ENCODE results near the gene LGR6. TPM values are rescaled to one million over a fixed set of nuclear protein-coding genes. Genes with fewer than 3 reads are reported as not detected.

The LGR6 gene
- total RNA-seq, 1 experiment from 2014 or later = 0.26 TPM

GRCh38 chr1:202282596-202283283 lies 89.1 kb downstream of the LGR6 start:
- intact Hi-C loops (cut with micrococcal nuclease) = no loop called here
- peak overlapping the region; percentile 61 for H3K4me2 ChIP-seq (ENCODE audit: low read length)
- H3K9me2 ChIP-seq (replicated peaks; ENCODE audit: low read length) = no peaks in the 10 kb centered on the region
- TF ChIP-seq EZH2phosphoT487 (IDR thresholded peaks at IDR 0.05; ENCODE audit: borderline replicate concordance, low read length) (no peak), CTCF (conservative IDR thresholded peaks at IDR 0.05; ENCODE audit: low read depth, low read length) (no peak), EZH2 (IDR thresholded peaks at IDR 0.05; ENCODE audit: low read length, unreplicated experiment) (no peak)
- H3K36me3 ChIP-seq (ENCODE audit: low read depth, low read length) = no peaks in the 10 kb centered on the region
- peaks cover 77% of the 10 kb centered on the region for H3K4me1 ChIP-seq (ENCODE audit: insufficient read depth, low read length)
- DNase-seq = no peak
- peak overlapping the region; percentile 46 for H3K27ac ChIP-seq (ENCODE audit: low read length)
- H3K9me3 ChIP-seq (ENCODE audit: low read length) = no peaks in the 10 kb centered on the region
- H3K27me3 ChIP-seq (ENCODE audit: low read length) = no peaks in the 10 kb centered on the region
- ChIA-PET CTCF (interaction anchor here (1.2 kb wide), 1 partner anchor 90 kb away, joined by 3 read pairs; no protein-coding TSS in a partner anchor), POLR2A (ENCODE audit: unreplicated experiment) (no interaction called here)
- no peaks in the 10 kb centered on the region for H4K20me1 ChIP-seq (ENCODE audit: low read length)
- ATAC-seq = peak; percentile 2; the same call in 1 of the 2 replicates
- no peaks in the 10 kb centered on the region for H3F3A ChIP-seq (ENCODE audit: low read length, unreplicated experiment)
- H3K4me3 ChIP-seq (ENCODE audit: low read length) = no peak overlapping the region
- no peak overlapping the region; the same call in 1 of the 2 replicates for H3K9ac ChIP-seq (ENCODE audit: low read length)
- H2AFZ ChIP-seq (ENCODE audit: low read length) = no peak overlapping the region
- no TSS peak for BruUV-seq (replicated peaks)
- H3K79me2 ChIP-seq (ENCODE audit: low read length) = no peaks in the 10 kb centered on the region

- intact Hi-C loops (cut with micrococcal nuclease) = no loop called here
- BruUV-seq (replicated peaks) = no TSS peak
- Histone ChIP-seq H3K27me3 (ENCODE audit: low read length) (no peaks in the 10 kb centered on the region), H3K9ac (ENCODE audit: low read length) (peak overlapping the region; percentile 56), H3K4me1 (ENCODE audit: insufficient read depth, low read length) (peaks cover 77% of the 10 kb centered on the region), H4K20me1 (ENCODE audit: low read length) (no peaks in the 10 kb centered on the region), H3F3A (ENCODE audit: low read length, unreplicated experiment) (no peaks in the 10 kb centered on the region), H3K36me3 (ENCODE audit: low read depth, low read length) (no peaks in the 10 kb centered on the region), H3K9me2 (replicated peaks; ENCODE audit: low read length) (no peaks in the 10 kb centered on the region), H3K79me2 (ENCODE audit: low read length) (no peaks in the 10 kb centered on the region), H2AFZ (ENCODE audit: low read length) (no peak overlapping the region), H3K4me2 (ENCODE audit: low read length) (peak overlapping the region; percentile 61), H3K4me3 (ENCODE audit: low read length) (no peak overlapping the region), H3K27ac (ENCODE audit: low read length) (peak overlapping the region; percentile 88), H3K9me3 (ENCODE audit: low read length) (no peaks in the 10 kb centered on the region)
- CTCF ChIA-PET = interaction anchor here (1.2 kb wide), 1 partner anchor 91 kb away, joined by 3 read pairs; no protein-coding TSS in a partner anchor
- TF ChIP-seq EZH2 (IDR thresholded peaks at IDR 0.05; ENCODE audit: low read length, unreplicated experiment) = no peak
- TF ChIP-seq EZH2phosphoT487 (IDR thresholded peaks at IDR 0.05; ENCODE audit: borderline replicate concordance, low read length) = peak; percentile 53; the same call in 1 of the 2 replicates
- POLR2A ChIA-PET (ENCODE audit: unreplicated experiment) = no interaction called here
- DNase-seq (peak; percentile 90), ATAC-seq (peak; percentile 71)
Measured at GRCh38 chr1:202283379-202283844, 89.8 kb downstream of the LGR6 start.

GRCh38 chr1:202283991-202284390 lies 90.4 kb downstream of the LGR6 start:
- Histone ChIP-seq H3K4me1 (ENCODE audit: insufficient read depth, low read length) (peaks cover 77% of the 10 kb centered on the region), H3K36me3 (ENCODE audit: low read depth, low read length) (no peaks in the 10 kb centered on the region), H3F3A (ENCODE audit: low read length, unreplicated experiment) (no peaks in the 10 kb centered on the region), H3K4me2 (ENCODE audit: low read length) (peak overlapping the region; percentile 61), H2AFZ (ENCODE audit: low read length) (no peak overlapping the region), H3K9ac (ENCODE audit: low read length) (peak overlapping the region; percentile 56), H3K79me2 (ENCODE audit: low read length) (no peaks in the 10 kb centered on the region), H3K9me3 (ENCODE audit: low read length) (no peaks in the 10 kb centered on the region), H3K9me2 (replicated peaks; ENCODE audit: low read length) (no peaks in the 10 kb centered on the region), H3K27ac (ENCODE audit: low read length) (peak overlapping the region; percentile 88), H3K4me3 (ENCODE audit: low read length) (no peak overlapping the region), H3K27me3 (ENCODE audit: low read length) (no peaks in the 10 kb centered on the region), H4K20me1 (ENCODE audit: low read length) (no peaks in the 10 kb centered on the region)
- no peak for TF ChIP-seq CTCF (conservative IDR thresholded peaks at IDR 0.05; ENCODE audit: low read depth, low read length)
- no peak for TF ChIP-seq EZH2 (IDR thresholded peaks at IDR 0.05; ENCODE audit: low read length, unreplicated experiment)
- no peak for TF ChIP-seq EZH2phosphoT487 (IDR thresholded peaks at IDR 0.05; ENCODE audit: borderline replicate concordance, low read length)
- peak; percentile 85 for DNase-seq
- intact Hi-C loops (cut with micrococcal nuclease) = no loop called here
- BruUV-seq (replicated peaks) = no TSS peak
- CTCF ChIA-PET = interaction anchor here (1.2 kb wide), 1 partner anchor 91 kb away, joined by 3 read pairs; no protein-coding TSS in a partner anchor
- POLR2A ChIA-PET (ENCODE audit: unreplicated experiment) = interaction anchor here (0.6 kb wide), 2 partner anchors 81 to 91 kb away, joined by 4 to 9 read pairs; no protein-coding TSS in a partner anchor
- peak; percentile 48 for ATAC-seq

Measured in PC-3 (cell line).